NCI-H2196 treated with DMSO at 0.1 percent for 48 hours (cell line): Measurements from ENCODE around the gene XRCC4.
"Not testable (repeated sequence)": the region's sequence is repeated elsewhere in the genome, so short reads cannot be mapped to it uniquely, and the experiment has no call there.

Source experiments
- DNase-seq: peaks from one replicate; lab custom pipeline; 2025; ENCODE audit not compliant: unreplicated experiment; lab: John Stamatoyannopoulos, UW

XRCC4 gene

DNA sequence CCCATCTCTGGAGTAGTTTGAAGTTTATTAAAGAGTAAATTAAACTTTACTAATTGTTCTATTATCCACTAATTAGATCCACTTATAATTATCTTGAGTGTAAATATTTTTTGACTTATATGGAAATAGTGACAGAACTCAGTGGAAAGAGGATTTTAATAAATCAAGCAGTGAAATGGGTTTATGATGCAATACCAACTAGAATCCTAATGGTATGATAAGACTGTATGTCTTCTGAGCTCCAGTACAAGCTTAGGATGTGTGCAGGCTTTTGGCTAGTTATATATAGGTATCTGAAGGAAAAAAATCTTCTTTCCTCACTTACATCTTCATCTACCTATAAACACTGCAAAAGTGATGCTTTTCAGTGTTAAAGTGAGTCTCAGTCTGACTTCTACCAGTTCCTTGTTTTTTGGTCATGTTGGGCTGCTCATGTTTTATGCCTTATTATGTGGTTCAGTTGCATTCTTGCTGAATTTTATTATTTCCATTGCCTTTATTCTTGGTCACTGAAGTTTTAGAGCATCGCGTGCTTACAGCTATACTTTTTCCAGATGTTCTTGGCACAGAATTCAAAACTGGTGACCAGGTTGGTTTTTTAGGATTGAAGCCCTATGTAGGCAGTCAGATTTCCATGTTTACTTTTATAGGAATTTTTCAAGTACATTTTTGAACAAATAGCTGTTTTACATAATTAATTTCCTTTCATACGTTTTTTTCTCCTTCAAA is 30.5 kb downstream of the XRCC4 start:
- no peak for DNase-seq

DNA sequence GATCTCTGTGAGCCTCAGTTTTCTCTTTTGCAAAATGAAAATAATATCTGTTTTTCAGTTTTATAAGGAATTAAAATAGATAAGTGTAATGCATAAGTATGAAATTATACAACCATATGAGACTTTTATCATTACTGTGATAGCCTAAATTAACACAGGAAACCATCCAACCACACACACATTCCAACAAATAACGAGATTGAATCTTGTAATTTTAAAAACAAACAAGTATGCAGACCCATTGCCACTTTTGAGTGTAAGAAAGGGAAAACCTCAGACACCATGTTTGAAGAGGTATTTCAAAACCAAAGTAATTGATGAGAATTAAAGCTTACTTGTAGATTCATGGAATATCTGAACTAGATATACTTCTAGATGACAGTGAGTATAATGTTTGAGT is 32.0 kb downstream of the XRCC4 start:
- no peak for DNase-seq

DNA sequence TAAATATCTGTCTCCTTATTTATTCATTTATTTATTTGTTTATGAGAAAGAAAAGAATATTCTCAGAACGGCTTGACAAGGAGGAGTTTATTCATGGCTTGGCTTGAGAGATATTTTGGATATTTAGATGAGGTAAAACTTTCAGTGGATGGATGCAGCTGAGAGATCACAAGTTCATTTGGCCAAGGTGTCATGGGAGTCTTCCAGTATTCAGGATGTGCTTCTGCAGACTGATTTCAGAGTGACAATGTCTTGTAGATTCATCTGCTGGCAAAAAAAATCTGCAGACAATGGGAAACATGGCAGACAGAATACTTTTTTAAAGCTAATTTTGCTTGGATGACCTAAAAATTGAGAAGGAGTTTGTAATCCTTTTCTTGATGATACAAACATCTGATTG is 38.5 kb downstream of the XRCC4 start:
- DNase-seq, result no peak

DNA sequence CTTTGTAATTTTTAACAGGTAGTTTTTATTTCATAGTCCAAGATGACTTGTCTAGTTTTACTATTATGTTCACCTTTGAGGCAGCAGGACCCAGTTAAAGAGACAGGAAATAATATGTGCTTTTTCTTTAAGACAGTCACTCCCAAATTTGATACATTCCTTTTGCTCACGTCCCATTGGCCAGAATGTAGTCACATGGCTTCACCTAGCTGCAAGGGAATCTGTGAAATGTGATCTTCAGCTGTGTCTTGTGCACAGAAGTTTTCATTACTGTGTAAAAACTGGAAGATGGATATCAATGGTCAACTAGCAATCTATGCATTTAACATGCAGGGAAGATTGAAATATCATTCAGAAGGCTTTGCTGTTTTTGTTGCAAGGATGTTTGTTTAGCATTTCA is 41.1 kb downstream of the XRCC4 start:
- DNase-seq, result no peak

DNA sequence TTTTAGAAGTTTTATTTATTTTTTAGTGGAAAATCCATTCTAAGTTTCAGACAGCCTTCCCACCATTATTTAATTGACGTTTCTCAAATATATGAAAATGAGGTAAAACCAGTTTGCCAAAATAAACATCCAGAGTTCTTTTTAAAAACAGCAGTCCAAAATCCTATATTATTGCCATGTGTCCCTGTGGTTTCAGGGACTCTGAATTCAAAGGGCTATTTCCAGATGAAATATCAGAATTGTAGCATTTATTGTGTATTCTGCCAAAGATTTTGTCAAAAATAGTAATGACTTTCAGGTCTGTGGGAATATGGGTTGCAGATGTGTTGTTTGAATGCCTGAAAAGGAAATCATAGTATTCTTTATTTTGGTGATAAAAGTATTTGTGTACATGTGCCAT is 41.6 kb downstream of the XRCC4 start:
- DNase-seq, result no peak

DNA sequence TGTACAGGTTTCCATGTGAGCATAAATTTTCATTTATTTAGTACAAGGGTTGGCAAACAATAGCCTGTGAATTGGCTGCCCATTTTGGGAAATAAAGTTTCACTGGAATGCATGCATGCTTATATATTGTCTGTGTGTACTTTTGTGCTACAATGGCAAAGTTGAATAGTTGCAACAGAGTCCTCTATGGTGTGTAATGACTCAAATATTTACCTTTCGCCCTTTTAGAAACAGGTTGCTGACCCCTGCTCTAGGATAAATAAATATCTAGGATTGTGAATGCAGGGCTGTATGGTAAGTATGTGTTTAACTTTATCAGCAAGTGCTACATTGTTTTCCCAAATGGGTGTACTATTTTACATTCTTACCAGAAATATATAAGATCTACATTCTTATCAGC is 47.2 kb downstream of the XRCC4 start:
- no peak for DNase-seq

DNA sequence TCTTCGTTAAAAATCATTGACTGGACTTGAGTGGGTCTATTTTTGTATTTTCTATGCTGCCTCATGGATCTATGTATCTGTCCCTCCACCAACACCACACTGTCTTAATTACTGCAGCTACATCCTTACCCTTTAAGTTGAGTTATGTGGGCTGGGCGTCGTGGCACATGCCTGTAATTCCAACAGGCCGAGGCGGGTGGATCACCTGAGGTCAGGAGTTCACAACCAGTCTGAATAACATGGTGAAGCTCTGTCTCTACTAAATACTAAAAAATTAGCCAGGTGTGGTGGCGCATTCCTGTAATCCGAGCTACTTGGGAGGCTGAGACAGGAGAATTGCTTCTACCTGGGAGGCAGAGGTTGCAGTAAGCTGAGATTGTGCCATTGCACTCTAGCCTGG is 48.2 kb downstream of the XRCC4 start:
- DNase-seq, result no peak

DNA sequence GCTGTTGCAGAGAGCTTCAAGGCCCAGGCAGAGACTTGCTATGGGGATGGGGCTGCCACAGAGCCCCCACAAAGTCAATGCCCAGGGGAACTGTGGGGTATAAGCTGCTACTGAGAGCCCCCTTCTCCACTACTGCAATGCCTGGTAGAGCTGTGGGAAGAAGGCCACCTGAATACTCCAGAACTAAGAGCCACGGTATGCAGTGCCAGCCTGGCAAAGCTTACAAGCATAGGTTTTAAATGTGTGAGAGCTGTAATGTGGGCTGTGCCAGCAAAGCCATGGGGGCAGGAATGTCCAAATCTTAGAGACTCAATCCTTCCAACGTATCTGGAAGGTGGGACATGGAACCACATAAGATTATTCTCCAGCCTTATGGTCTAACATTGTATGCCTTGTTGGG is 49.2 kb downstream of the XRCC4 start:
- no peak for DNase-seq

DNA sequence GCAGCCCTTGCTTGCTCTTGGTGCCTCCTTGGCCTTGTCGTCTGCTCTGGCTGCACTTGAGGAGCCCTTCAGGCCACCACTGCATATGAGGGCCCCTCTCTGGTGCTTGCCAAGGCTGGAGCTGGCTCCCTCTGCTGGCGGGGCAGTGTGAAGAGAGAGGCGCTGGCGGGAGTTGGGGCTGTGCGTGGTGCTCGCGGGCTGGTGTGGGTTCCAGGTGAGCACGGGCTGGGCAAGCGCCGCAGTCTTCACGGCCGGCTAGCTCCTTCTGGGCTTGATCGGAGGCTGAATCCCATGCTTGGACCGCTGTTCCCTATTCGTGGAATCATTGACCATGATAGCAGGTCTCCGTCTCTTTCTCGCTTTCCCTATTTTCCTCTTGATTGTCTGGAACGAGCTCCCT is 56.5 kb downstream of the XRCC4 start:
- no peak for DNase-seq

DNA sequence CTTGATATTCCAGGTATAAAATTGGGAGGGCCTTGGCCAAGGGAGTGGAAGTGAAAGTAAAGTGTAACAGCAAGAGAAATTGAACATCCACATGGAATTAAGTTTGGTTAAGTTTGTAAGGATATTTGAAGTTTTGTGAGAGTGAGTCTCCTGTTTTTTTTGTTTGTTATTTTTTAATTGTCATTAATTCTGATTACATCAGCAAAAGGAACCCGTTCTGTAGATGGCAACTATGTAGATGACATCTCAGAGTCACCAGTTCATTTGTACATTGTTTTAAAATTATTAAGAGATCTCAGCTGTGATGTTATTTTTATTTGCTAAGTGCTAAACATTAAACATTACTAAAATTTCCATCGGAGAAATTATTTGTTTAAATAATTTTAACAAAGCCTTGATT is 65.2 kb downstream of the XRCC4 start:
- no peak for DNase-seq

DNA sequence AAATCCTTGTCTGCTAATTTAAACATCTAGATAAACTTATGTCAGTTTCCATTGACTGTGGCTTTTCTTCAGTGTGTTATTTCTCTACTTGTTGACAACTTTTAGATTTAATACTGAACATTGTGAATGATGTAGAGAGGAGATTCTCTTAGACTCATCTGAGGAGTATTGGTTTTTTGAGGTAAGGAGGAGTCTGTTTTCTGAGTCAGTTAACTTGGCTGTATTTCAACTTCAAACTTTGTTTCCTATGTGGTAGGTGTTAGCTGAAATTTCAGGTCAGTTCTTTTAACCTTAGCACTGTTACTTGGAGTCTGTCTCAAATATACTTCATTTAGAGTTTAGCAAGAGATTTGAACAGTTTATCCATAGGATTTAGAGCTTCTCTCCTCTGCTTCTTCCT is 67.9 kb downstream of the XRCC4 start:
- no peak for DNase-seq

DNA sequence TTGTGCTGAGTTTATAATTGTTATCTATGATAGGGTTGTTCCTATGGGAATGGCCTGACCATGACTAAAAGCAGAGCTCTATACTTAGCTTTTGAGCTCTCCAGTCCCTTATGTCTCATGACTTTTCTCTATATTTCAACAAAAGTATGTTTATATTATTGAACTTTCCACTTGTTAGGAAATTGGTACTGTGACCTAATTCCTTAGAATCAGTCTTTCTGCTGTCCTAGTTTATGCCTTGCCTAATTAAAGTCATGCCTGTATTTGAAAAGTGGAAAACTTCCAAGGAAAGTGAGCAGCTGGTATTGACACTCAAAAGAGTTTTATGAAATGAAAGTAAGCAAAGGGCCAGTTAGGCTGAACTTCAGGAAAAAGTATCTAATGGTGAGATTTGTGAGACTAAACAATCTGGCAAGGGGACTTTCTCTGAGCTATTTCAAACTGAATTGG is 68.6 kb downstream of the XRCC4 start:
- no peak for DNase-seq

DNA sequence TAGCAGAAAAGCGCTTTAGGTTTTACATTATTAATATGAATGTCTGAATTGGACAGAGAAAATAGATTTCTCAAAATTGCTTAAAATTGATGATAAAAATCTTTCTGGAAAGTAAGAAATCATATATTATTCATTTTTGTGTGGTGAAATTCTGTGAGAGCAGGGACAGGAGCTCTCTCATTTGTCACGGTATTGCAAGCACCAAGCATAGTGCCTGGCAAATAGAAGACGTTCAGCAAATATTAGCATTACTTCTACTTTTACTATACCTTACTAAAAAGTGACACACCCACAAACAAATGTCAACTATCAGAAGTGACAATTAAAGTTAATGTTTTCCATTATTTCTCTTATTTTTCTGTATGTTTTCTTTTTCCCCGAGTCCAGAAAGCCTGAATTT is 69.1 kb downstream of the XRCC4 start:
- no peak for DNase-seq

DNA sequence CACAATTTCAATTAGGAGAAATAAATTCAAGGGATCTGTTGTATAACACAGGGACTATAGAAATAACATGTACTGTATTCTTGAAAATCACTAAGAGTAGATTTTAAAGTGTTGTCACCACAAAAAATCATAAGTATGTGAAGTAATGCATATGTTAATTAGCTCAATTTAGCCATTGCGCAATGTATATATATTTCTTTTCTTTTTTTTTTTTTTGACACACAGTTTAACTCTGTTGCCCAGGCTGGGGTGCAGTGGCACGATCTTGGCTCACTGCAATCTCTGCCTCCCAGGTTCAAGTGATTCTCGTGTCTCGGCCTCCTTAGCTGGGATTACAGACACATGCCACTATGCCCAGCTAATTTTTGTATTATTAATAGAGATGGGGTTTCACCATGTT is 70.2 kb downstream of the XRCC4 start:
- DNase-seq, result no peak

DNA sequence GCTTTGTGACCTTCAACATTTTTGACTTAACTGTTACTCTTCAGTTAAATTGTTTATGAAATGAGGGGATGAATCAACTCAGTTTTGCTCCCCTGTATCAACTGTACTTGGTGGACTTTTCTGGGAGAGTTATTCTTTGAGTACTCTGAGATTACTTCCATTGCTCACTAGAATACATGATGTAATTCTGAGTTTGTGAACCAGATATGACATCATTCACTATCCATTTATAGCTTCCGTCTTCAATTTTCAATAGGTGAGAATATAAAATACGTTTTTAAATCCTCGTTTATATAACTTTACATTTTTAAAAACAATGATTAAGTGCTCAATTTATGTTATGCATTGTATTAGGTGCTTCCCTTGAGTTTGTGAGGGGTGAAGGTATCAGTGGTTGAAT is 71.0 kb downstream of the XRCC4 start:
- DNase-seq, result no peak

DNA sequence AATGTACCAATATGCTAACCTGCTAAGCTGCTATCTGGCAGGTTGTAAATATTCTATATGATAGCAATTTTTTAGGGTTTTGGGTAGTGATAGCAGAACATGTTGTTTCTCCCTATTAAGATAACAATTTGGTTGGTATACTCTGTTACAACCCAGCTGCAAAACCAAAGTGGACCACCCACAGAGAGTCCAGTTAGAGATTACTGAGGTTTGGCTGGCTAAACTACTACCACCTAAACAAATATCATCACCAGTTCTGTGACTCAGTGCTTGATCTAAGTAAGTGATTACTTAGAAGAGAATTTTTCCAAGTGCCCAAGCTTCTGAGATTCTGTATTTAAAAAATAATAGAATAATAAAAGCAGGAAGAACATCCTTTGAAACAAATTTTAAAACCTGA is 72.3 kb downstream of the XRCC4 start:
- no peak for DNase-seq

DNA sequence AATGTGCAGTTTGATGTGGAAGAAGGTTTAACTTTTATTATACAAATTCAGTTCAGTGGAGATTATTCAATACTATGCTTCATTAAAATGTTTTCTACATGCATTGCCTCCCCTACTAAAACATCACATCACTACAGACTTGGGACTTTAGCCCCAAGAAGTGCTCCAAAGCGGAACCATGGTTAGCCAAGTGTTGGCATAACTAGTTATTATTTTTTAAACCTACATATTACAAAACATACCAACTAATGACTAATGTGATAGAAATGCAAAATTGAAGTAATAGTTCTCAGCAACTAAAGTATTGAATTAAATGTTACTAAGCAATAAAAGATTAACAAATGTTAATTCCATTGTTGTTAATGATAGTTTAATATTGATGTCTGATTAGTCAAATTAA is 74.5 kb downstream of the XRCC4 start:
- no peak for DNase-seq

DNA sequence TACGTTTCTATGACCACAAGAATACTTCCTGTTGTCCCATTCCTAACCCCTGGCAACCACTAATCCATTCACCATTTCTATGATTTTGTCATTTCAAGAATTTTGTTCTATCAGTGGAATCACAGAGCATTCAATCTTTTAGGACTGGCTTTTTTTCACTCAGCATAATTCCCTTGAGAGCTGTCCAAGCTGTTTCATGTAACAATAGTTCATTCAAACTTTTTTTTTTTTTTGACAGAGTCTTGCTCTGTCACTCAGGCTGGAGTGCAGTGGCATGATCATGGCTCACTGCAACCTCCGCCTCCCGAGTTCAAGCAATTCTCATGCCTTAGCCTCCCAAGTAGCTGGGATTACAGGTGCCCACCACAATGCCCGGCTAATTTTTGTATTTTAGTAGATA is 75.6 kb downstream of the XRCC4 start:
- DNase-seq, result not testable (repeated sequence)

DNA sequence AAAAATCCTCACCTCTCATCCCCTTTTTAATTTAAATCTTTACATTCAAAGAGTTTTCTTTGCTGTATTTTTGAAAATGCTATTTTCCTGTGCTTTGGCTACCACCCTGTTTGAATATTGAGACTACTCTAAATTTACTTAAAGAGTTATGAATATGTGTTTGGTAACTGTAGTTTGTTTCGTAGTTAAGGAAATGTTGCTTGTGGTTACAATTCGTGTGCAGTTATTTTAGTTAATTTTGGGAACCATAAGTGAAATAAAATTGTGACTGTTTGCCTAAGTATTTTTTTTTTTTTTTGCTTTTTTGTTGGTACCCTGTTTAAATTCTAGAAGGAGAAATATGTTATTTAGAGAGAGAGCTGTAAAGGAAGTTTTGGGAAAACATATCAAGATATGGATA is 78.7 kb downstream of the XRCC4 start:
- DNase-seq, result no peak

DNA sequence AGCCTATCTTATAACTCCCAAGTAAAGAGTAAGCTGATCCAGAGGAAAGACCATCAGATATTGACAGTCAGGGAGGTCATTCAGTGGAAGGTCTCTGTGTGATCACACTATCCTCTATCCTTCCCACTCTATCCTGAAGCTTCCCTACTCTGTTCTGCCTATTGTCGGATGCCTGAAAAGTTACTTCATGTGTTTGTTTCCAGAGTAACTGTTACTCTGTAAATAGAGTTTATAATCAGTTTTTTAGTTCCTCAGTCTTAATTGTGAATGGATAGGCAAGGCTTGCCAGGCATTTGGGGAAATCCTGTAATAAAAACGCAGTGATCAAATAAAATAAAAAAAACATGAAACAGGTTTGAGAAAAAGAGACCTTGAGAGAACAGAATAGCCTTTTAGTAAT is 79.8 kb downstream of the XRCC4 start:
- DNase-seq, result no peak

DNA sequence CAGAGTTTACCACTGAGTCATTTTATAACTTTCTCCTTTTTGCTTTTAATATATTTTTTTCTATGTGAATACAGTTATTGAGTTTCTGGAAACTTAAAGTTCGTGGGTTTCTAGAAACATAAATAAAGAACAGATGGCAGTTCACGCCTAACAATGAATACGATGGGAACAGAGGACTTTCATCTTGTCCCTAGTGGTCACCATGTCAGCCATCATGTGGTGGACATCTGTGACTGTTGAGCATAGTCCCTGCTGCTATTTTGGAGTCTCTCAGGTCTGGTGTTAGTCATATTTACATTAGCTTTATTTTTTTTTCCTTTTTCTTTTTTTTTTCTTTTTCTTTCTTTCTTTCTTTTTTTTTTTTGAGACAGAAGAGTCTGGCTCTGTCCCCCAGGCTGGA is 85.3 kb downstream of the XRCC4 start:
- no peak for DNase-seq

DNA sequence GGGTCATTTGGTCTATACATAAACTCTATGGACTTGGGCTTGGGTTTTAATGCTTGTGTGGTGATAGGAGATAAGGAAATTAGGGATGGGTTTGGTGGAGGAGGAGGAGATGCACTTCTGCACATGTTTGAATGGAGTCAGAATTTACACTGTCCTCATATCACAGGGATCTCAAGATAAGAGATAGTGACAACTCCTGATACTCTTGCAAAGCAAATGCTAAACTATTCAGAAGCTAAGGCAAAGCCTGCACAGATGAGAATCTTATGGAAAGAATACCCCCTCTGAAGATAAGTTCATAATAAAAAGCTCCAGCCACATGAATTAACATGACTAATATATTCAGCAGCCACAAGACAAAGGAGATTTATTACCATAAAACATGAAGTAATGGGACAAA is 90.2 kb downstream of the XRCC4 start:
- no peak for DNase-seq

DNA sequence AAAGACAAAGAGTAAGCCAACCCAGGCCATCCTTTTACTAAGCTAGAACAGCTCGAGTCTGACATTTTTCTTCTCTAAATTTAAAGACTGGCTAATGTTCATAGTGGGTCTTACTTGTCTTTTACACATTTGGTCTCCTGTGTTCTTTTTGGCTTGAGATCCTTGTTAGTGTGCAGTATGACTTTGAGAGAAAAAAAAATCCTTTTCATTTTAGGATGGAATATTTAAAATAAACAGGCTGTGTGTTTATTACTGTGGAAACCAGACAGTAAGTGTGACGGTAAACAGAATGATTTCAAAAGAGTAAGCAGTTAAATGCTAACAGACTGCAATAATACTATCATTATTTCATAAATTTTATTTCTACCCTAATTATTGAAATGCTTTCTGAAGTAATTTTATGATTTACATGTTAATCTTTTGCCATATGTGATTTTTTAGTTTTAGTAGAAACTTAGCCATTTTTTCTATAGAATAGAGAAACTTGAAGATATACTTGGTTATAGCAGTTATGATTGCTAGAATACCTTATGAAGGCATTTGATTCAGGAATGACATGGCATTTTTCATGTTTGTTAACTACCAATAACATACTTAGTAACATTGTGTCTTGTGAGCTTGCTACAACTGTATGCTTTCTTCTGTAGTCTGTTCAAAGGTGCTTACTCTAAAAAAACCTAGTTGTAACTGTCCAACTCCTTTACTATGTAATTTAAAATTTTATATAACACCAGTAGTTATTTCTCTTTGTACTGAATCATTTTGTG is 92.4 kb downstream of the XRCC4 start:
- no peak for DNase-seq
